Measurements from ENCODE around the gene MRGPRX4. TPM values are rescaled to one million over a fixed set of nuclear protein-coding genes. Genes with fewer than 3 reads are reported as not detected.
A peak's percentile ranks its signal among the peaks of the same experiment; 100 is the strongest.

Gene MRGPRX4
- total RNA-seq, 1 donor from 2014 or later: not detected

DNA sequence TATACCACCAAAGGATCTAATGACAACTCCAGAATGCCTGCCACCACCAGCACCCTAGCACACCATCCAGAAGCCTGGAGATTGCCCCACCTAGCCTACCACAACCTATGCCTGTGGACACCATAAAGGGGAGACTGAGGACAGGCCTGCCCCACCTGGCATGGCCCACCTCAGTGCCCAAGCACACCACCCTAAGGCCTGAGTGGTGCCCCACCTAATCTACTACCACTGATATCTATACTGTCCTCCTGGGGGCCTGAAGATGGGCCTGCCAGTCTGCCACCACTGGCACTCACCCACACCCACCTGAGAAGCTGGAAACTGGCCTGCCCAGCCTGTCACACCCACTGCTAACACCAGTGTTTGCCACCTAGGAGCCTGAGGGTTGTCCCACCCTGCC, 32.1 kb downstream of the MRGPRX4 start:
- ATAC-seq (no peak), DNase-seq (ENCODE audit: low spot score) (no peak)

DNA sequence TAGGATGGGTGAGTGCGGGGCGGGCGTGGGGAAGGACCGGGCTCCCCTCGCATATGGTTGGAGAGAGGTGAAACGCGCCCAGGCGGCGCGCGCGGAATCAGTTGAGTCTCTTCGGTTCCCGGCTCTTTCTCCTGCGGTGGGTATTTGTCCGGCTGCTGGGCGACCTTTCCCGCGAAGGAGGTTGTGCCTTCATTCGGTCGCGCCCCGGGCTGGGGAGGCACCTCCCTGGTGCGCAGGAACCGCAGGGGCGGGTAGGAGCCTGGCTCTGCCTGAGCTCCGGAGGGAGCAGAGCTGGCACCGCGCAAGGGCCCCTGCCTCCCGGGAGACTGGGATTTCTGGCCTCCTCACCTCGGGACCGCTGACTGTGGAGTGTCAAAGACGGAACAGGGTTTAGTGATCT, 36.4 kb downstream of the MRGPRX4 start:
- ATAC-seq: no peak

DNA sequence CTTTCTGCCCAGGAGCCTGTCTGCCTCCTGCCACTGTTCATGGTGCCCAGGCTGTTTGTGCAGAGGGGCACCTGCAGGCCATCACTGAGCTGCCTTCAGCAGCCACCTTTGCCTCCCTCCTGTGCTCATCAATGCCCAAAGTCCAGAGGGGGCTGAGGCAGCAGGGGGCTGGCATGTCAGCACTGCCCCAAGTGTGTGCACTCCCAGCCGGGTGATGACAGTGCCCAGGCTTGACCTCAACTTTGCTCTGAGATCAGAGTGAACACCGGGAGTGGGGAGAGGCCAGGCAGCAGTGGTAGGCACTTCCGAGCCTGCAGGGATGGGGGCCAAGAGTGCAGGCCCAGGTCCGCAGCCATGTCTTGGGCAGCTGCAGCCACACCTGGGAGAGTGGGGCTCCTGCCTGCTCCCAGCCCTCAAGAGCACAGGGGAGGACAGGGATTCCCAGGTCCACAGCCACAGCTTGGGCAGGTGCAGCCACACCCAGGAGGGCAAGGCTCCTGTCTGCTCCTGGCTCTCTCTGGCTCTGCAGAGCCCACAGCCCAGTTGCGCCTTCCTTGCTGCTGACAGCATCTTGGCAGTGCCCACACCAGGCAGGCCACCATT, 48.7 kb downstream of the MRGPRX4 start:
- ATAC-seq (peak; percentile 11), DNase-seq (ENCODE audit: low spot score) (no peak)

More for the DNA sequence above, 36.4 kb downstream of the MRGPRX4 start:
- no peak for DNase-seq (ENCODE audit: low spot score)

DNA sequence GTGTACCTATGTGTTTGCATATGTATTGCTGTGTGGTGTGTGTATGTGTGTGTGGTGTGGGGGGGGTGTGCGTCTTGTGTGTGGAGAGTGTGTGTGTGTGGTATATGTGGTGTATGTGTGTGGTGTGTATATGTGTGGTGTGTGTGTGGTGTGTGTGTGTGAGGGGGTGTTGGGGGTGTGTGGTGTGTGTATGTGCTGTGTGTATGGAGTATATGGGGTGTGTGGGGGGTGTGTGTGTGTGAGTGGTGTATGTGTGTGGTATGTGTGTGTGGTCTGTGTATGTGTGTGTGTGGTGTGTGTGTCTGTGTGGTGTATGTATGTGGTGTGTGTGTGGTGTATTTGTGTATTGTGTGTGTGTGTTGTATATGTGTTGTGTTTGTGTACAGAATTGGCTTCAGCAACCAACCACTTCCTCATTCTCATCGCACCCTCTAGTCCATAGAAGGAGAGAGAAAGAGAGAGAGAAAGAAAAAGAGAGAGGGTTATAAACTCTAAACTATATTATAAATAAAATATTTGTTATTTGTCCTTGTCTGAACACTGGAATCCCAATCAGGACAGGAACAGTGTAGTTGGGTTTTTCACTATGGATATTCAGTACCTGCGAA, 50.3 kb downstream of the MRGPRX4 start:
- ATAC-seq: no peak
- DNase-seq (ENCODE audit: low spot score): no peak

Other genes starting within 250 kb of the MRGPRX4 start
- gene SERGEF, start 159.8 kb upstream of the MRGPRX4 start, total RNA-seq: 13.7 TPM
- 0.05 TPM for gene TPH1, start 126.6 kb upstream of the MRGPRX4 start, total RNA-seq
- gene SAAL1, start 66.8 kb upstream of the MRGPRX4 start, total RNA-seq: 3.7 TPM
- not detected for gene MRGPRX3, start 40.3 kb upstream of the MRGPRX4 start, total RNA-seq
- 738 TPM for gene SAA4, start 64.0 kb downstream of the MRGPRX4 start, total RNA-seq
- 26,068 TPM for gene SAA2, start 75.8 kb downstream of the MRGPRX4 start, total RNA-seq
- gene SAA1, start 93.4 kb downstream of the MRGPRX4 start, total RNA-seq: 34,062 TPM
- 37.4 TPM for gene HPS5, start 149.3 kb downstream of the MRGPRX4 start, total RNA-seq
- 11.3 TPM for gene GTF2H1, start 149.7 kb downstream of the MRGPRX4 start, total RNA-seq
- 450 TPM for gene LDHA, start 221.7 kb downstream of the MRGPRX4 start, total RNA-seq
- not detected for gene LDHC, start 239.5 kb downstream of the MRGPRX4 start, total RNA-seq

All from left lobe of liver (tissue), 2 donors.